Measurements from ENCODE around the gene PPOX. TPM values are rescaled to one million over a fixed set of nuclear protein-coding genes. Genes with fewer than 3 reads are reported as not detected.

Gene PPOX
- total RNA-seq, 1 donor from 2014 or later = 36.3 TPM

GRCh38 chr1:161218301-161219077, 52.3 kb downstream of the PPOX start:
- intact Hi-C loops (cut with micrococcal nuclease) = no loop called here

GRCh38 chr1:161219078-161219892, 53.1 kb downstream of the PPOX start:
- intact Hi-C loops (cut with micrococcal nuclease) = no loop called here

GRCh38 chr1:161220002-161220401, 53.8 kb downstream of the PPOX start:
- intact Hi-C loops (cut with micrococcal nuclease) = loop anchor here (10.0 kb wide), 1 partner anchor 545 kb away; the partner anchor contains the start of gene ATF6

Other genes with a start within 250 kb of the PPOX start
- gene ITLN2, start 211.6 kb upstream of the PPOX start, total RNA-seq = not detected in 2 replicates
- gene F11R, start 145.3 kb upstream of the PPOX start, total RNA-seq = 11.1 and 16.8 TPM in 2 replicates
- 44.5 and 52.1 TPM in 2 replicates for gene TSTD1, start 127.5 kb upstream of the PPOX start, total RNA-seq
- gene USF1, start 120.4 kb upstream of the PPOX start, total RNA-seq = 75.8 and 78.5 TPM in 2 replicates
- gene ARHGAP30, start 96.5 kb upstream of the PPOX start, total RNA-seq = 266 and 271 TPM in 2 replicates
- gene NECTIN4, start 76.9 kb upstream of the PPOX start, total RNA-seq = 0.05 and 0.18 TPM in 2 replicates
- 0.20 TPM in 1 of 2 replicates, not detected in the other for gene KLHDC9, start 68.1 kb upstream of the PPOX start, total RNA-seq
- gene PFDN2, start 48.4 kb upstream of the PPOX start, total RNA-seq = 65.1 and 73.9 TPM in 2 replicates
- gene NIT1, start 48.3 kb upstream of the PPOX start, total RNA-seq = 34.8 and 35.8 TPM in 2 replicates
- 33.8 and 35.2 TPM in 2 replicates for gene DEDD, start 33.8 kb upstream of the PPOX start, total RNA-seq
- 111 and 116 TPM in 2 replicates for gene UFC1, start 12.4 kb upstream of the PPOX start, total RNA-seq
- 30.9 and 35.3 TPM in 2 replicates for gene USP21, start 6.9 kb upstream of the PPOX start, total RNA-seq
- gene B4GALT3, start 11.1 kb downstream of the PPOX start, total RNA-seq = 49.4 and 52.1 TPM in 2 replicates
- gene ADAMTS4, start 32.6 kb downstream of the PPOX start, total RNA-seq = 0.30 and 1.0 TPM in 2 replicates
- 81.5 and 83.0 TPM in 2 replicates for gene NDUFS2, start 35.9 kb downstream of the PPOX start, total RNA-seq
- 2.5 and 3.1 TPM in 2 replicates for gene FCER1G, start 48.9 kb downstream of the PPOX start, total RNA-seq
- gene APOA2, start 57.2 kb downstream of the PPOX start, total RNA-seq = not detected in 2 replicates
- 23.3 and 24.0 TPM in 2 replicates for gene TOMM40L, start 59.6 kb downstream of the PPOX start, total RNA-seq
- not detected in 2 replicates for gene NR1I3, start 71.8 kb downstream of the PPOX start, total RNA-seq
- not detected in 2 replicates for gene PCP4L1, start 92.3 kb downstream of the PPOX start, total RNA-seq
- gene MPZ, start 143.5 kb downstream of the PPOX start, total RNA-seq = 2.7 and 3.0 TPM in 2 replicates
- 167 and 174 TPM in 2 replicates for gene SDHC, start 148.0 kb downstream of the PPOX start, total RNA-seq
- gene CFAP126, start 201.4 kb downstream of the PPOX start, total RNA-seq = not detected in 2 replicates

All from T-helper 2 cell treated with Interferon-gamma antibody and Interleukin-4, amounts not matched to agents 100 ng/mL and 5 ng/mL, for 36 hours (primary cell).